ENCODE data around the gene MMP25. TPM values are rescaled to one million over a fixed set of nuclear protein-coding genes. Genes with fewer than 3 reads are reported as not detected.
"Not testable (repeated sequence)": the region's sequence is repeated elsewhere in the genome, so short reads cannot be mapped to it uniquely, and the experiment has no call there.

Gene MMP25
- total RNA-seq, 1 experiment from 2014 or later, result 49.0 TPM

- no peak for TF ChIP-seq PRDM15 (CRISPR knock-in tag; IDR thresholded peaks at IDR 0.05)
- no peak for TF ChIP-seq ZNF425 (CRISPR knock-in tag; conservative IDR thresholded peaks at IDR 0.05)
- TF ChIP-seq JUN (CRISPR knock-in tag; IDR thresholded peaks at IDR 0.05), result no peak
These were observed 8.8 kb downstream of the MMP25 start (continued) for GRCh38 chr16:3054965-3055733.

GRCh38 chr16:3055734-3056115 is 9.4 kb downstream of the MMP25 start:
- H3K27ac Mint-ChIP-seq; DNase-seq (ENCODE audit: low spot score); H3K9me3 Mint-ChIP-seq; H3K27me3 Mint-ChIP-seq (ENCODE audit: low read depth); H3K4me3 Mint-ChIP-seq; ATAC-seq: not testable (repeated sequence)
- ChIA-PET POLR2A (interaction anchor here (1.3 kb wide), 1 partner anchor 95 kb away, joined by 6 read pairs; no protein-coding TSS in a partner anchor), CTCF (interaction anchor here (1.0 to 2.6 kb wide), 8 partner anchors 22 to 76 kb away, joined by 3 to 20 read pairs (median 4); partner anchors contain the start of gene ZNF205)
- H3K36me3 Mint-ChIP-seq, result peaks cover 15% of the 10 kb centered on the region
- H3K4me1 Mint-ChIP-seq, result peaks cover 29% of the 10 kb centered on the region

- DNase-seq (ENCODE audit: low spot score) (no peak), ATAC-seq (no peak)
- Mint-ChIP-seq H3K4me1 (peaks cover 30% of the 10 kb centered on the region), H3K9me3 (0 out of 2 replicates have a peak, but pooled peaks cover 6% of the 10 kb centered on the region), H3K27me3 (ENCODE audit: low read depth) (peaks cover 3% of the 10 kb centered on the region; the same call in 1 of the 2 replicates), H3K27ac (no peak overlapping the region), H3K36me3 (peaks cover 12% of the 10 kb centered on the region), H3K4me3 (no peak overlapping the region; the same call in 1 of the 2 replicates)
- POLR2A ChIA-PET, result interaction anchor here (1.3 kb wide), 1 partner anchor 94 kb away, joined by 6 read pairs; no protein-coding TSS in a partner anchor
- CTCF ChIA-PET, result interaction anchor here (0.7 to 2.6 kb wide), 9 partner anchors 23 to 75 kb away, joined by 3 to 20 read pairs (median 4); partner anchors contain the start of gene ZNF205
- TF ChIP-seq HMGA2 (CRISPR knock-in tag; IDR thresholded peaks at IDR 0.05), result no peak
- no peak for TF ChIP-seq PRDM15 (CRISPR knock-in tag; IDR thresholded peaks at IDR 0.05)
- TF ChIP-seq ZMAT4 (CRISPR knock-in tag; IDR thresholded peaks at IDR 0.05), result no peak
- TF ChIP-seq ZNF423 (CRISPR knock-in tag; IDR thresholded peaks at IDR 0.05), result no peak
- TF ChIP-seq TEAD1 (CRISPR knock-in tag; IDR thresholded peaks at IDR 0.05), result no peak
- no peak for TF ChIP-seq MXD4 (CRISPR knock-in tag; IDR thresholded peaks at IDR 0.05; ENCODE audit: borderline replicate concordance)
- TF ChIP-seq SMAD4 (CRISPR knock-in tag; IDR thresholded peaks at IDR 0.05), result no peak
- TF ChIP-seq ZNF263 (CRISPR knock-in tag; IDR thresholded peaks at IDR 0.05; ENCODE audit: low read depth), result no peak
- TF ChIP-seq MLX (CRISPR knock-in tag; IDR thresholded peaks at IDR 0.05), result no peak
- no peak for TF ChIP-seq USF2 (CRISPR knock-in tag; IDR thresholded peaks at IDR 0.05)
- no peak for TF ChIP-seq JAZF1 (CRISPR knock-in tag; IDR thresholded peaks at IDR 0.05)
- no peak for TF ChIP-seq CTCF (IDR thresholded peaks at IDR 0.05)
- no peak for TF ChIP-seq MAX (CRISPR knock-in tag; IDR thresholded peaks at IDR 0.05)
These were observed 10.2 kb downstream of the MMP25 start for GRCh38 chr16:3056336-3057180.

All from WTC11 (cell line).